ENCODE results near the gene VPS18. TPM values are rescaled to one million over a fixed set of nuclear protein-coding genes. Genes with fewer than 3 reads are reported as not detected.

VPS18 gene
- total RNA-seq, 1 donor from 2014 or later = 52.7 TPM

DNA sequence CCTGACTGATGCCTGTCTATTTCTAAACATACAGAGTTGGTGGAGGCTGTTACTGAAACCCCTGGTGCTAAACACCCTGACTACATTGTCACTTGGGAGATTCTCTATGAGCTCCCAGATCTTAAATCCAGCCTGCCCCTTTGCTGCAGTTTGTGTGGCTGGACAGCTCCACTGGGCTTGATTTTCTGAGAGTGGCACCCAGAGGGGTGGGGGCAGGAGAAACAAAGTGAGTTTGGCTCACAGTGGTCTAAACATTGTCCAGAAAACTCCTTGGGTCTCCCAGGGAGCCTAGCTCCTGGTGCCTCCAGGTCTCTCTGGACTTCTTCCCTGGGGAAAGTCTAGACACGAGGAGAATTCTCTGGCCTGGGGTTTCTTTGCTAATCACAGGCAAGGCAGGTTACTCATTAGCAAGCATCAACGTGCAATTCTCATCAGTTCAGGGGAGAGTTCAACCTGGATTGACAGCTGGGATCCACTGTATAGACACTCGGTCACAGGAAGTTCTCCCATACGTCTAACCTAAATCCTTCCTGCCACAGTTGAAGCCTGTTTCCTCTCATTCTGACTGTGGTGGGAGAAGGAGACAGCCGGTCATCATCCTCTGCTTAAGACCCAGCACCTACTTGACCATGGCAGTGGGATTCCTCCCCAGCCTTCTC lies 27.8 kb downstream of the VPS18 start:
- no peak for DNase-seq (ENCODE audit: low read depth)

DNA sequence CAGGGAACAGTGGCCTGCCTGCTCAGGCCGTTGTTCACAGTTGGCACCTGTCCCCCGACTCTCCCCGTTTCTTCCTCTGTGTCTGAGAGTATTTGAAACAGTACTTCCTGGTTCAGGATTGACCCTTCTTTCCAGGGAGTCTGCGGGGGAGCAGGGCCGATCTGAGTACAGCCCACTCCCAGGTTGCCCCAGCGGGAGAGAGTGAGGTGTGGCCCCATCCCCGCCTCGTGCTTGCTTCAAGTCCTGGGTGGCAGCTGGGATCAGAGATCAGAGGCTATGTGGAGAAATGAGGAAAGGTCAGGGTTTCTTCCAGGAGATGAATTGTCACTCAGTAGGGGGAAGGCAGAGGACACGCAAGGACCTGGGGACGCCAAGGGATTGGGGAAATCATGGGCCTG lies 28.4 kb downstream of the VPS18 start:
- DNase-seq (ENCODE audit: low read depth) = no peak

DNA sequence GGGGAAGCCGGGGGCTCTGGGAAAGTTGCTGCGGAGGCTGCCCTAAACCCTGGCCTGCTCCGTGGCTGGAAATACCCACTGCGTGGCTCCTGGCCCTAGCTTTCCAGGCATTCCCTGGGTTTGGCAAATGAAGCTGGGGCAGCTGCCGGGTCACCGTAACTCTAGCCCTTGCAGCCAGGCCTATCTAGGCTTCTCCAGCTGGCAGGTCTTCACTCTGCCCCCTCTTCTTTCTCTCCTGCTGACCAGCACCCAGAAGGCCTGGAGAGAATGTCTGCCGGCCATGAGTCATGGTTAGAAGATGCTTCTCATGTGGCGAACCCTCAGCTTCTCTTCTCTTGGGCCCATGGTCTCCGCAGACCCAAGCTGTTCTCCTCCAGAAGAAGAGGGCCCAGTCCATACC lies 29.3 kb downstream of the VPS18 start:
- no peak for DNase-seq (ENCODE audit: low read depth)

DNA sequence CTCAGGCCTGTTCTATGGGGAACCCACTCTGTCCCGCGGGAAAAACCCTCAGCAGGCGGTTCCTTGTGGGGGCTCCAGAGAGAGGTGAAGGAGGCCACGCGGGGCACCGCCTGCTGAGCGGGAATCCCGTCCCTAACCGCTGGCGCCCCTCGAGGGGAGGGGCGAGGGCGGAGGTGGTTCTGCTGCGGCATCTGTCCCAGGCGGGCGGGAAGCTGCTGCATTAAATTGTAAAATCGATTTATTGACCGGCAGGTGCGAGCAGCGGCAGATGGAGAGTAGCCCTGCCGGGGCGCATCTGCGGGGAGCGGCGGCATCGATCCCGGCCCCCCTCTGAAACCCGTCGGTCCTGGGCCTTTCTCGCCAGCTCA lies 31.2 kb downstream of the VPS18 start:
- DNase-seq (ENCODE audit: low read depth) = no peak

- no peak for DNase-seq (ENCODE audit: low read depth)
These were observed 31.8 kb downstream of the VPS18 start for GRCh38 chr15:40925863-40926658.

DNA sequence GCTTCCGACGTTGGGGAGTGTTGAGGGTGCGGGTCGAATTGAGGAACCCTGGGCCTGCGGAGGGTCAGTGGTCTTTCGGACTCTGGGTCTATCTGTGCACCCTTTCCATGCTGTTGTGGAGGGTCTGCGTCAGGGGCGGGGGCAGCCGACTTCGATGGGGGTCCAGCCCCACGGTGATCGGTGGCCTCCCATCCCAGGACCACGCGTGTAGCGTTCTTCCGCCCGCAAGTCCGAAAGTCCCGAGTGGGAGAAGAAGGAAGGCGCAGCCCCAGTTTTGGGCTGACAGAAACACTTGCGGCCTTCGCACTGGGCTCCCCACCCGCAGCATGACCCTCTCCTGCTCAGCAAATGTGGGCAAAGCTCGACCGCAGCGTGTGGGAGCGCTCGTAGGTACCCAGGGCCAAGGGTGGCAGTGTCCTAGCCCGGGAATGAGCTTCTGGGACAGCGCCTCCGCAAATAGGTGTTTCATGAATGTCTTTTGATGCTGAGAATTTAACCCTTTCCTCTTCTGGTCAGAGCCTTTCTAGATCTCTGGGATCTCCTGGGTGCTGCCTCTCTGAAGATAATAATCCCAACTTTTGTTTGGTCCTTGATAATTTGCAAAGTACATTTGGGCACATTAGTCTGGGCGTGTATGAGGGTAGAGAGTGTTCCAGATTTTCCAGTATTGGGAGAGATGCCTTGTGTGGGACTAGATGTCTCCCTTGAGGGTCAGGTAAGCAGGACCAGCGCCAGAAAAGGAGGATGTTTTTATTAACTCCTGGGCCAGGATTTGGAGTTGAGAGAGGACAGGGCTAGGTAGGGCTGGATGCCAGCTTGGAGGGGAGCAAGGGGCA lies 32.6 kb downstream of the VPS18 start:
- no peak for DNase-seq (ENCODE audit: low read depth)

DNA sequence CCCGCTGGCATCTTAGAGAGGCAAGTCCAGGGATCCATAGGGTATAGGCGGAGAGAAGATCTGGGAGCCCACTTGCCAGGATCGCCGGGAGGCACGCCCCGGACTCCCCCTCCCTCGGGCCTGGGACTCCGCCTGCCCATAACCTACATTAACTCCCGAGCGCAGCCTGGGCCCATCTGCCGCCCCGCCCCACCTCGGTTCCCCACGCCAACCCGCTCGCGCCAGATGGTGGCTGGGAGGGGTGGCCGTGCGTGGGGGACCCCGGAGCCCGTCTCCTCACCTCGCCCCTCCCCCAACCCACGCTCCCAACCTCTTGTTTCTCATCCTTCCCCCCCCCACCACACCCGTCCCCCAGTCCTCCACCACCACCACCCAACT lies 33.2 kb downstream of the VPS18 start:
- no peak for DNase-seq (ENCODE audit: low read depth)

DNA sequence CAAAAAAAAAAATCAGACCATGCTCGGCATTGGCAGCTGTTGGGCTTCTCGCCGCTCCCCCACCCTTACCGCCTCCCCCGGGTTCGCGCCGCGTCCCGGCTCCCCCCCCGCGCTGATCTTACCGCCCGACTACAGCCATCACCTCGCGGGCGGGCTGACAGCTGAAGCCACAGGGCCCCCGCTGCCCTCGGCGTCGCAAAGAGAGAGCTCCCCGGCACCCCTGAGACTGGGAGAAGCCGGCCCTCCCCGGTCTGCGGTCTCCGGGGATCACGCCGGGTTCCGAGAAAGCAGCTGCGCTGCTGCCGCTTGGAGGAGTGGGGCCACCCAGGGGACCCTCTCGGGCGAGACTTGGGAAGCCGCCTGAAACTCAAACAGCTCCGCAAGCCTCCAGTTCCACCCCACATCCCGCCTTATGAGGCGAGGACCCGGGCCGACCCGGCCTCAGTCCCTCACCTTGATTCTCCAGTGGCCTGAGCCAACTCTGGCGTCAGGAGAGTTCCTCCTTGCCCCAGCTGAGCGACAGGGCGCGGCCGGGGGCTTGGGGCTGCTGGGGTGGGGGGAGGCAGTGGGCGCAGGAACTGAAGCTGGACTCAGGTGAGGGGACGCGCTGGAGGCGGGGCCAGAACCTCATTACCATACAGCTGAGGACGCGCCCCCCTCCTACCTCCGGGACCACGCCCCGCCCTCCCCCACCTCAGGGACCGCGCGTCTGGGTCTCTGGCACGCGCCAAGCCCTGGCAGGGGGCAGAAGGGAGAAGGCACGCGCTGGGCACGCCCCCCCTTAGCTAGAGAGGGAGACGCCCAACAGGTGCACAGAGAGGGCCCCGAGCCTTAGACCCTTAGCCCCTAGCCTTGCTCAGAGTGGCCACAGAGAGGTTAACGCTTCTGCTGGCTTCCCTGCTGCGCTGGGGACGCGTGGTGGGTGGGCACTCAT lies 33.9 kb downstream of the VPS18 start:
- DNase-seq (ENCODE audit: low read depth) = no peak

- DNase-seq (ENCODE audit: low read depth) = no peak
These were observed 34.8 kb downstream of the VPS18 start, which contains the start of gene DLL4 for GRCh38 chr15:40928821-40929659. Gene DLL4 (plus strand): TSS chr15:40929340. CDS start chr15:40929669, 329 bp downstream.

DNA sequence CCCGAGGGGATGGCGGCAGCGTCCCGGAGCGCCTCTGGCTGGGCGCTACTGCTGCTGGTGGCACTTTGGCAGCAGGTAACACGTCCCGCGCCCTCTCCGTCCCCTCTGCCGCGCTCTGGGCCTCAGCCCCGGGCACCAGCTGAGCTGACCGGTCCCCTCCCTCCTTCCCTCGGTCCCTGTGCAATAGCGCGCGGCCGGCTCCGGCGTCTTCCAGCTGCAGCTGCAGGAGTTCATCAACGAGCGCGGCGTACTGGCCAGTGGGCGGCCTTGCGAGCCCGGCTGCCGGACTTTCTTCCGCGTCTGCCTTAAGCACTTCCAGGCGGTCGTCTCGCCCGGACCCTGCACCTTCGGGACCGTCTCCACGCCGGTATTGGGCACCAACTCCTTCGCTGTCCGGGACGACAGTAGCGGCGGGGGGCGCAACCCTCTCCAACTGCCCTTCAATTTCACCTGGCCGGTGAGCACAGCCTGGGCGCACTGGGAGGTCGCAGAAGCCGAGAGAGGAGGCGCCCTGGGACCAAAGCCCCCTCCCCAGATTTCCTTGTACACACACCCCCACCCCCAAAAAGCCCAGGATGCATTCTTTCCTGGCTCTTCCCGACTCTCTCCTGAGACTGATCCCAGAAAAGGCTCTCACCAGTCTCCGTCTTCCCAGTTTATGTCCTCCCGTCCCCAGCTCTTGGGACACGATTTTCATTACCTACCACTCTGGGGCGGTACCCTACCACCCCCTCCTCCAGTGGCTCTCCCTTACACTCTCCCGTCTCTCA lies 35.6 kb downstream of the VPS18 start:
- DNase-seq (ENCODE audit: low read depth) = no peak

GRCh38 chr15:40930430-40931299 lies 36.4 kb downstream of the VPS18 start:
- DNase-seq (ENCODE audit: low read depth) = no peak

- no peak for DNase-seq (ENCODE audit: low read depth)
These were observed 37.3 kb downstream of the VPS18 start for GRCh38 chr15:40931300-40932142.

- no peak for DNase-seq (ENCODE audit: low read depth)
These were observed 37.9 kb downstream of the VPS18 start for GRCh38 chr15:40932156-40932555.

- DNase-seq (ENCODE audit: low read depth) = no peak
These were observed 38.6 kb downstream of the VPS18 start for GRCh38 chr15:40932649-40933516.

GRCh38 chr15:40933517-40933902 lies 39.3 kb downstream of the VPS18 start:
- no peak for DNase-seq (ENCODE audit: low read depth)

DNA sequence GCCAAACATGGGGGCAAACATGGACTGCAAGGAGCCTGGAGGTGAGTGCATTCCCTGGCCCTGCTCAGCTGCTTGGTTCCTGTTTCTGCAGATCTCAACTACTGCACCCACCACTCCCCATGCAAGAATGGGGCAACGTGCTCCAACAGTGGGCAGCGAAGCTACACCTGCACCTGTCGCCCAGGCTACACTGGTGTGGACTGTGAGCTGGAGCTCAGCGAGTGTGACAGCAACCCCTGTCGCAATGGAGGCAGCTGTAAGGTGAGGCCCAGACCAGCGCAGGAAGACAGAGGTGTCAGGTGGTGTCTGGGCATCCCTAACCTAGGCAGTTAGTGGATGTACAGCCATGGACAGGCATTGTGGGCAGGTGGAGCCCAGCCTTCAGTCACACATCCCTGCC lies 40.2 kb downstream of the VPS18 start:
- no peak for DNase-seq (ENCODE audit: low read depth)

DNA sequence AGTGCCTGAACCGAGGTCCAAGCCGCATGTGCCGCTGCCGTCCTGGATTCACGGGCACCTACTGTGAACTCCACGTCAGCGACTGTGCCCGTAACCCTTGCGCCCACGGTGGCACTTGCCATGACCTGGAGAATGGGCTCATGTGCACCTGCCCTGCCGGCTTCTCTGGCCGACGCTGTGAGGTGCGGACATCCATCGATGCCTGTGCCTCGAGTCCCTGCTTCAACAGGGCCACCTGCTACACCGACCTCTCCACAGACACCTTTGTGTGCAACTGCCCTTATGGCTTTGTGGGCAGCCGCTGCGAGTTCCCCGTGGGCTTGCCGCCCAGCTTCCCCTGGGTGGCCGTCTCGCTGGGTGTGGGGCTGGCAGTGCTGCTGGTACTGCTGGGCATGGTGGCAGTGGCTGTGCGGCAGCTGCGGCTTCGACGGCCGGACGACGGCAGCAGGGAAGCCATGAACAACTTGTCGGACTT lies 42.0 kb downstream of the VPS18 start:
- no peak for DNase-seq (ENCODE audit: low read depth)
